Lung (tissue), 12 donors: ENCODE measurements around the gene COL13A1. TPM values are rescaled to one million over a fixed set of nuclear protein-coding genes. Genes with fewer than 3 reads are reported as not detected.

Source experiments
- ATAC-seq: fragments of 200-7000 bp; cut with Tn5 transposase; one replicate; pipeline ENCODE4 v1.9.1; 2020; ENCODE audit warnings: moderate number of reproducible peaks; ENCODE audit not compliant: insufficient read depth, low FRiP score
- DNase-seq, 3 donors: peaks; one replicate each; pipeline ENCODE4 v3.0.0-alpha.2; 2013 to 2017
- H3K27ac ChIP-seq, 2 donors: one replicate each; pipeline ENCODE4 v1.5.1; 2013; ENCODE audit warnings: mild to moderate bottlenecking in 2 of 2, moderate library complexity in 2 of 2, control low read depth in 1 of 2, inconsistent platforms in 1 of 2, low read depth in 1 of 2, low read length in 1 of 2
- H3K27me3 ChIP-seq, 3 donors: one replicate each; pipeline ENCODE4 v1.5.1; 2013; ENCODE audit warnings: low read length in 2 of 3; ENCODE audit not compliant: control insufficient read depth in 3 of 3, insufficient read depth in 3 of 3
- H3K36me3 ChIP-seq, 4 donors: one replicate each; pipeline ENCODE4 v1.5.1; 2013; ENCODE audit warnings: low read length in 4 of 4, mild to moderate bottlenecking in 1 of 4, moderate library complexity in 1 of 4; ENCODE audit not compliant: control insufficient read depth in 4 of 4, insufficient read depth in 4 of 4
- H3K4me1 ChIP-seq, 5 donors: one replicate each; pipeline ENCODE4 v1.5.1; 2013; ENCODE audit warnings: low read length in 5 of 5, mild to moderate bottlenecking in 2 of 5, moderate library complexity in 1 of 5; ENCODE audit not compliant: control insufficient read depth in 5 of 5, insufficient read depth in 5 of 5
- H3K4me3 ChIP-seq: one replicate; pipeline ENCODE4 v1.5.1; 2013; ENCODE audit warnings: mild to moderate bottlenecking, control low read depth, moderate library complexity
- H3K9ac ChIP-seq, 2 donors: one replicate each; pipeline ENCODE4 v1.5.1; 2013; ENCODE audit warnings: low read length in 2 of 2, control low read depth in 1 of 2; ENCODE audit not compliant: insufficient read depth in 1 of 2
- H3K9me3 ChIP-seq, 4 donors: one replicate each; pipeline ENCODE4 v1.5.1; 2013; ENCODE audit warnings: low read length in 3 of 4, mild to moderate bottlenecking in 1 of 4, moderate library complexity in 1 of 4; ENCODE audit not compliant: control insufficient read depth in 4 of 4, insufficient read depth in 3 of 4
- WGBS, 2 donors: extraction: QIAGEN DNeasy Blood & Tissue Kit; methylation state at CpG; one replicate each; pipeline ENCODE4 v1.1.7; 2013; 5-methylcytosine and 5-hydroxymethylcytosine counted together
- polyA plus RNA-seq, 2 donors: library from polyadenylated mRNA; stranded (reverse); fragments of 200-250 nt; gene quantifications; one replicate each; pipeline ENCODE4 v1.2.1, GENCODE V29; 2013
- total RNA-seq, 2 donors: library from RNA; depleted of rRNA in 1 of 2; stranded (reverse); fragments of >200 nt in 1 of 2; gene quantifications; one replicate each; pipeline ENCODE4 v1.2.1, GENCODE V29; 2014 to 2021
- TF ChIP-seq, protein P1 (sequence below): IDR thresholded peaks from 2 replicates; pipeline ENCODE4 v1.5.1; 2012; ENCODE audit warnings: mild to moderate bottlenecking; ENCODE audit errors: control extremely low read depth, extremely low read depth
- donor health status: control.
- donor health status: control.
- donor health status: Bipolar disorder and iron deficiency.
- donor health status: healthy.
- donor health status: DM: yes; HTN: yes; CAD: no.

COL13A1 gene
- total and polyA plus RNA-seq, 4 donors, result 2.7 to 42.1 (median 5.6) TPM

- 61 to 67% methylated on average over 2 of the region's 2 CpGs for WGBS, 2 donors
- ATAC-seq, result no peak
- TF ChIP-seq, protein P1, sequence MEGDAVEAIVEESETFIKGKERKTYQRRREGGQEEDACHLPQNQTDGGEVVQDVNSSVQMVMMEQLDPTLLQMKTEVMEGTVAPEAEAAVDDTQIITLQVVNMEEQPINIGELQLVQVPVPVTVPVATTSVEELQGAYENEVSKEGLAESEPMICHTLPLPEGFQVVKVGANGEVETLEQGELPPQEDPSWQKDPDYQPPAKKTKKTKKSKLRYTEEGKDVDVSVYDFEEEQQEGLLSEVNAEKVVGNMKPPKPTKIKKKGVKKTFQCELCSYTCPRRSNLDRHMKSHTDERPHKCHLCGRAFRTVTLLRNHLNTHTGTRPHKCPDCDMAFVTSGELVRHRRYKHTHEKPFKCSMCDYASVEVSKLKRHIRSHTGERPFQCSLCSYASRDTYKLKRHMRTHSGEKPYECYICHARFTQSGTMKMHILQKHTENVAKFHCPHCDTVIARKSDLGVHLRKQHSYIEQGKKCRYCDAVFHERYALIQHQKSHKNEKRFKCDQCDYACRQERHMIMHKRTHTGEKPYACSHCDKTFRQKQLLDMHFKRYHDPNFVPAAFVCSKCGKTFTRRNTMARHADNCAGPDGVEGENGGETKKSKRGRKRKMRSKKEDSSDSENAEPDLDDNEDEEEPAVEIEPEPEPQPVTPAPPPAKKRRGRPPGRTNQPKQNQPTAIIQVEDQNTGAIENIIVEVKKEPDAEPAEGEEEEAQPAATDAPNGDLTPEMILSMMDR, result no peak
Observed at GRCh38 chr10:69991151-69991550, 189.4 kb downstream of the COL13A1 start.

GRCh38 chr10:69994262-69994661 is 192.6 kb downstream of the COL13A1 start:
- ATAC-seq (no peak), DNase-seq (peak; percentile 26 to 55 (median 47))

More at GRCh38 chr10:69991151-69991550, 189.4 kb downstream of the COL13A1 start:
- Histone ChIP-seq H3K4me3 (no peak overlapping the region), H3K27ac (no peak overlapping the region), H3K36me3 (no peaks in the 10 kb centered on the region), H3K9ac (no peak overlapping the region), H3K4me1 (peaks cover 0 to 1% (median 0%) of the 10 kb centered on the region in 5 donors), H3K9me3 (no peaks in the 10 kb centered on the region), H3K27me3 (peaks cover 0 to 17% (median 5%) of the 10 kb centered on the region in 3 donors)
- DNase-seq, result no peak

GRCh38 chr10:69996611-69997010 is 194.9 kb downstream of the COL13A1 start:
- H3K27ac ChIP-seq, result no peak overlapping the region
- DNase-seq (peak in 1 of 3 donors; percentile 21), ATAC-seq (no peak)
- peaks cover 0 to 1% (median 0%) of the 10 kb centered on the region in 5 donors for H3K4me1 ChIP-seq
- no peak overlapping the region for H3K9ac ChIP-seq
- TF ChIP-seq, protein P1, result no peak
- no peak overlapping the region for H3K4me3 ChIP-seq
- no peaks in the 10 kb centered on the region for H3K36me3 ChIP-seq
- H3K27me3 ChIP-seq, result no peaks in the 10 kb centered on the region
- no peaks in the 10 kb centered on the region for H3K9me3 ChIP-seq
- WGBS, 2 donors, result 82 to 85% methylated on average over 2 of the region's 2 CpGs

More at GRCh38 chr10:69994262-69994661, 192.6 kb downstream of the COL13A1 start:
- Histone ChIP-seq H3K27me3 (peaks cover 0 to 6% (median 0%) of the 10 kb centered on the region in 3 donors), H3K4me1 (peaks cover 0 to 1% (median 0%) of the 10 kb centered on the region in 5 donors), H3K9me3 (no peaks in the 10 kb centered on the region), H3K27ac (no peak overlapping the region), H3K36me3 (no peaks in the 10 kb centered on the region), H3K4me3 (no peak overlapping the region), H3K9ac (no peak overlapping the region)
- TF ChIP-seq, protein P1, result no peak
- 52% methylated on average over 2 of the region's 2 CpGs for WGBS, 2 donors

DNA sequence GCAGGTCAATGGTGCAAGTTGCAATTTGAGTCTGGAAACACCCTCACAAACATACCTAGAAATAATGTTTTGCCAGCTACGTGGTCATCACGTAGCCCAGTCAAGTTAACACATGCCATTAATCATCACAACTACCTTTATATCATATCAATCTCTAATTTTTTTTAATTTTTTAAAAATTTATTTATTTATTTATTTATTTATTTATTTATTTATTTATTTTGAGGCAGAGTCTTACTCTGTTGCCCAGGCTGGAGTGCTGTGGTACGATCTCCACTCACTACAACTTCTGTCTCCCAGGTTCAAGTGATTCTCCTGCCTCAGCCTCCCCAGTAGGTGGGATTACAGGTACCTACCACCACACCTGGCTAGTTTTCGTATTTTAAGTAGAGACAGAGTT is 198.6 kb downstream of the COL13A1 start:
- Histone ChIP-seq H3K9ac (no peak overlapping the region), H3K27me3 (no peaks in the 10 kb centered on the region), H3K9me3 (no peaks in the 10 kb centered on the region), H3K4me3 (no peak overlapping the region), H3K4me1 (no peaks in the 10 kb centered on the region), H3K36me3 (no peaks in the 10 kb centered on the region), H3K27ac (no peak overlapping the region)
- ATAC-seq (no peak), DNase-seq (no peak)
- WGBS, 2 donors, result 93 to 98% methylated on average over 4 of the region's 4 CpGs
- TF ChIP-seq, protein P1, result no peak
